SK-N-SH (cell line): ENCODE results near the gene ADD3. TPM values are rescaled to one million over a fixed set of nuclear protein-coding genes. Genes with fewer than 3 reads are reported as not detected.

Source experiments
- CTCF ChIA-PET: fragments of 300-600, 350-600 bp; formaldehyde crosslinking; extraction: SDS; loops from one replicate; lab custom pipeline; 2021; lab: Yijun Ruan, JAX
- POLR2A ChIA-PET: fragments of 350-600 bp; sonication (Branson Sonifier 250); formaldehyde crosslinking; extraction: SDS; loops from one replicate; lab custom pipeline; 2020; ENCODE audit warnings: antibody characterized with exemption, inconsistent platforms; lab: Yijun Ruan, JAX
- DNase-seq: peaks from one replicate; pipeline ENCODE4 v3.0.0; 2012
- H2AFZ ChIP-seq: fragments of 200-600 bp; sonication (generic); 2 replicates; pipeline ENCODE4 v1.8.1; 2016; ENCODE audit warnings: antibody characterized with exemption, mild to moderate bottlenecking, low read depth
- H3F3A ChIP-seq: fragments of 200-600 bp; sonication (generic); replicated peaks from 2 replicates; pipeline ENCODE3; 2016; ENCODE audit warnings: antibody characterized with exemption, mild to moderate bottlenecking; ENCODE audit not compliant: insufficient read depth
- H3K27ac ChIP-seq, 2 experiments: fragments of 200-500 bp in 1 of 2; fragments of 200-600 bp in 1 of 2; sonication (Bioruptor generic) in 1 of 2; sonication (generic), shearing (Covaris generic) in 1 of 2; 2 replicates each; pipeline versions ENCODE4 v1.5.1 to v1.6.1; 2014 to 2016; ENCODE audit warnings: low read depth in 2 of 2, inconsistent platforms in 1 of 2, low read length in 1 of 2, mild to moderate bottlenecking in 1 of 2, mixed read lengths in 1 of 2
- H3K27me3 ChIP-seq: fragments of 200-600 bp; sonication (generic), shearing (Covaris generic); 2 replicates; pipeline ENCODE4 v1.6.1; 2016; ENCODE audit warnings: mixed run types; ENCODE audit not compliant: insufficient read depth
- H3K36me3 ChIP-seq, 2 experiments: fragments of 200-500 bp in 1 of 2; fragments of 200-600 bp in 1 of 2; sonication (Bioruptor generic) in 1 of 2; sonication (generic) in 1 of 2; replicated peaks in 1 of 2; 2 replicates each; pipeline versions ENCODE3 to v1.5.1; 2014 to 2016; ENCODE audit warnings: low read length in 1 of 2, mild to moderate bottlenecking in 1 of 2; ENCODE audit not compliant: insufficient read depth in 2 of 2, control insufficient read depth in 1 of 2
- H3K4me1 ChIP-seq, 2 experiments: fragments of 200-500 bp in 1 of 2; fragments of 200-600 bp in 1 of 2; sonication (Bioruptor generic) in 1 of 2; sonication (generic), shearing (Covaris generic) in 1 of 2; 2 replicates each; pipeline versions ENCODE4 v1.5.1 to v1.6.1; 2014 to 2016; ENCODE audit warnings: low read depth in 1 of 2, low read length in 1 of 2, mixed run types in 1 of 2; ENCODE audit not compliant: insufficient read depth in 2 of 2, control insufficient read depth in 1 of 2
- H3K4me2 ChIP-seq: fragments of 200-600 bp; sonication (generic), shearing (Covaris generic); 2 replicates; pipeline ENCODE4 v1.6.1; 2017; ENCODE audit warnings: mixed run types
- H3K4me3 ChIP-seq, 2 experiments: fragments of 200-500 bp in 1 of 2; fragments of 200-600 bp in 1 of 2; sonication (Bioruptor generic) in 1 of 2; sonication (generic), shearing (Covaris generic) in 1 of 2; 2 replicates each; pipeline versions ENCODE4 v1.5.1 to v1.8.1; 2014 to 2016; ENCODE audit warnings: low read depth in 2 of 2, inconsistent platforms in 1 of 2, low read length in 1 of 2, mild to moderate bottlenecking in 1 of 2, mixed read lengths in 1 of 2, moderate library complexity in 1 of 2
- H3K79me2 ChIP-seq: fragments of 200-600 bp; sonication (generic); 2 replicates; pipeline ENCODE4 v1.8.1; 2017; ENCODE audit warnings: mild to moderate bottlenecking; ENCODE audit not compliant: insufficient read depth
- H3K9ac ChIP-seq: fragments of 200-600 bp; sonication (generic); 2 replicates; pipeline ENCODE4 v1.6.1; 2017; ENCODE audit warnings: mixed run types
- H3K9me2 ChIP-seq: fragments of 200-600 bp; sonication (generic); 2 replicates; pipeline ENCODE4 v1.6.1; 2017; ENCODE audit warnings: mixed run types
- H3K9me3 ChIP-seq: fragments of 200-600 bp; sonication (generic); 2 replicates; pipeline ENCODE4 v1.6.1; 2017; ENCODE audit warnings: mixed run types, mild to moderate bottlenecking, moderate library complexity
- H4K20me1 ChIP-seq: fragments of 200-600 bp; sonication (generic); 2 replicates; pipeline ENCODE4 v1.6.1; 2017; ENCODE audit warnings: mild to moderate bottlenecking, mixed run types; ENCODE audit not compliant: insufficient read depth
- EP300 ChIP-seq, 2 experiments: IDR thresholded peaks; 2 replicates each; pipeline versions ENCODE4 v1.4.0 to v1.6.1; 2012; ENCODE audit warnings: borderline replicate concordance in 1 of 2, low read depth in 1 of 2, low read length in 1 of 2
- FOSL2 ChIP-seq: IDR thresholded peaks from 2 replicates; pipeline ENCODE4 v1.4.0; 2012; ENCODE audit warnings: low read depth, mild to moderate bottlenecking, moderate library complexity, borderline replicate concordance
- FOXJ3 ChIP-seq: sonication (generic); formaldehyde crosslinking; IDR thresholded peaks from 2 replicates; pipeline ENCODE4 v1.5.1; 2020; ENCODE audit warnings: mild to moderate bottlenecking, missing genetic modification reagents
- FOXM1 ChIP-seq: IDR thresholded peaks from 2 replicates; pipeline ENCODE4 v1.4.0; 2012; ENCODE audit warnings: low read depth, mild to moderate bottlenecking
- GABPA ChIP-seq: IDR thresholded peaks from 2 replicates; pipeline ENCODE4 v1.4.0; 2012; ENCODE audit warnings: low read depth, mild to moderate bottlenecking
- IRF3 ChIP-seq: fragments of 150-350 bp; IDR thresholded peaks from 2 replicates; pipeline ENCODE4 v1.6.1; 2016; ENCODE audit warnings: mild to moderate bottlenecking, low read depth, low read length
- JUND ChIP-seq: IDR thresholded peaks from 2 replicates; pipeline ENCODE4 v1.4.0; 2012
- MEF2A ChIP-seq: IDR thresholded peaks from 2 replicates; pipeline ENCODE4 v1.4.0; 2012; ENCODE audit warnings: low read depth, borderline replicate concordance
- MXI1 ChIP-seq: IDR thresholded peaks from 2 replicates; pipeline ENCODE4 v1.6.1; 2012; ENCODE audit warnings: mild to moderate bottlenecking, low read depth, low read length, improper control_type of control experiment
- NRF1 ChIP-seq: IDR thresholded peaks from 2 replicates; pipeline ENCODE4 v1.6.1; 2012; ENCODE audit warnings: low read depth, mild to moderate bottlenecking, low read length
- POLR2AphosphoS5 ChIP-seq: IDR thresholded peaks from 2 replicates; pipeline ENCODE4 v1.6.1; 2012; ENCODE audit warnings: low read depth, low read length
- REST ChIP-seq: IDR thresholded peaks from 2 replicates; pipeline ENCODE4 v1.6.1; 2012; ENCODE audit warnings: mild to moderate bottlenecking, low read depth, low read length, moderate library complexity
- RFX5 ChIP-seq: IDR thresholded peaks from 2 replicates; pipeline ENCODE4 v1.6.1; 2012; ENCODE audit warnings: mild to moderate bottlenecking, improper control_type of control experiment, low read length
- SIN3A ChIP-seq: IDR thresholded peaks from 2 replicates; pipeline ENCODE4 v1.6.1; 2012; ENCODE audit warnings: low read depth, mild to moderate bottlenecking, low read length, moderate library complexity, borderline replicate concordance
- TEAD4 ChIP-seq: IDR thresholded peaks from 2 replicates; pipeline ENCODE4 v1.4.0; 2012; ENCODE audit warnings: mild to moderate bottlenecking, borderline replicate concordance; ENCODE audit not compliant: insufficient read depth
- USF1 ChIP-seq: IDR thresholded peaks from 2 replicates; pipeline ENCODE4 v1.4.0; 2012; ENCODE audit warnings: low read depth, borderline replicate concordance
- WGBS: methylation state at CpG from one replicate; pipeline ENCODE4 v1.1.6; 2017; ENCODE audit warnings: low lambda C conversion rate; 5-methylcytosine and 5-hydroxymethylcytosine counted together
- polyA plus RNA-seq, 3 experiments: library from polyadenylated mRNA; depleted of rRNA; stranded (reverse); fragments of >200 nt; gene quantifications; 2 replicates each; pipeline ENCODE4 v1.2.3, GENCODE V29; 2012
- TF ChIP-seq, protein P1 (sequence below): IDR thresholded peaks from 2 replicates; pipeline ENCODE4; 2012
- TF ChIP-seq, protein P2 (sequence below): fragments of 150-350 bp; IDR thresholded peaks from 2 replicates; pipeline ENCODE4 v1.6.1; 2017; ENCODE audit warnings: antibody characterized with exemption, low read length, low read depth, borderline replicate concordance
- TF ChIP-seq, protein P3 (sequence below): IDR thresholded peaks from 2 replicates; pipeline ENCODE4 v1.4.0; 2012; ENCODE audit warnings: low read depth

Gene ADD3
- polyA plus RNA-seq, 1 of the 3 experiments (the other 2 are of a cell fraction): 27.6 TPM

DNA sequence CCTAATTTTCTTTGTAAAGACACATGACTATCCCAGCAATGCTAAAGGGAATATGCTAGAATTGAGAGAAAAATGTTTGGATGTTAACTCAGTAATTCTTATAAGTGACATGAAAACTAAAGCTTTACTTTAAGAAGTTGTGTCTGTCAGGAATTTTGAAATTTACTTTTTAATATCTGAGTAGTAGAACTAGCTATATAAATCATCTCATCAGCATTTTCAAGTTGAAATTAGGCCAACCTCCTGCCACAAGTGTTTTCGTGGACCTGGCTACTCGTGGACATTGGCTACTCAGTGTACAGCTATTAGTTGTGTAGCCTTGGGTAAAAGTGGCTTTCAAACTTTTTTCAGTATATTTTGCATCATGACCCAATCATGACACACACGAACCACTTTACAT is 70.5 kb downstream of the ADD3 start:
- no peak overlapping the region for H2AFZ ChIP-seq
- TF ChIP-seq MEF2A (no peak), RFX5 (no peak), EP300 (IDR thresholded peaks at IDR 0.05; ENCODE audit: borderline replicate concordance in 1 of 2, low read depth in 1 of 2, low read length in 1 of 2) (no peak), FOSL2 (no peak), POLR2AphosphoS5 (no peak)
- H3F3A ChIP-seq: peaks cover 38% of the 10 kb centered on the region
- H3K4me3 ChIP-seq: no peak overlapping the region
- no peak overlapping the region for H3K27ac ChIP-seq
- peaks cover 30 to 87% of the 10 kb centered on the region in 2 experiments for H3K4me1 ChIP-seq
- H3K4me2 ChIP-seq: no peak overlapping the region
- ChIA-PET CTCF (interaction anchor here (0.7 to 2.1 kb wide), 3 partner anchors 32 to 194 kb away, joined by 3 to 6 read pairs (median 4); no protein-coding TSS in a partner anchor), POLR2A (no interaction called here)
- no peak overlapping the region for H3K9ac ChIP-seq
- H3K36me3 ChIP-seq: no peaks in the 10 kb centered on the region
- WGBS: 78% methylated on average over 3 of the region's 3 CpGs
- peaks cover 29% of the 10 kb centered on the region for H3K79me2 ChIP-seq
- H3K9me3 ChIP-seq: no peaks in the 10 kb centered on the region
- no peaks in the 10 kb centered on the region for H3K9me2 ChIP-seq
- peaks cover 5% of the 10 kb centered on the region; the same call in 1 of the 2 replicates for H4K20me1 ChIP-seq
- no peak for DNase-seq
- no peaks in the 10 kb centered on the region for H3K27me3 ChIP-seq

- no peak overlapping the region for H3K9ac ChIP-seq
- H3K9me3 ChIP-seq: no peaks in the 10 kb centered on the region
- CTCF ChIA-PET: interaction anchor here (0.6 kb wide), 1 partner anchor 74 kb away, joined by 3 read pairs; the partner anchor contains the start of gene ADD3
- no peaks in the 10 kb centered on the region for H3K36me3 ChIP-seq
- H3K4me2 ChIP-seq: 0 out of 2 replicates have a peak overlapping the region, but pooled peaks have one; percentile 25
- peak overlapping the region in 1 of 2 experiments; percentile 53; a peak in 2 of 4 replicates for H3K27ac ChIP-seq
- no peaks in the 10 kb centered on the region for H3K27me3 ChIP-seq
- H3K9me2 ChIP-seq: no peaks in the 10 kb centered on the region
- no peaks in the 10 kb centered on the region for H4K20me1 ChIP-seq
- peaks cover 9 to 68% of the 10 kb centered on the region in 2 experiments; a peak in 3 of 4 replicates for H3K4me1 ChIP-seq
- peaks cover 30% of the 10 kb centered on the region for H3F3A ChIP-seq
- no peak for DNase-seq
- no peak overlapping the region for H2AFZ ChIP-seq
- H3K79me2 ChIP-seq: peaks cover 24% of the 10 kb centered on the region
- 28% methylated on average over 3 of the region's 3 CpGs for WGBS
- POLR2A ChIA-PET: no interaction called here
- no peak overlapping the region for H3K4me3 ChIP-seq
- TF ChIP-seq, protein P1, sequence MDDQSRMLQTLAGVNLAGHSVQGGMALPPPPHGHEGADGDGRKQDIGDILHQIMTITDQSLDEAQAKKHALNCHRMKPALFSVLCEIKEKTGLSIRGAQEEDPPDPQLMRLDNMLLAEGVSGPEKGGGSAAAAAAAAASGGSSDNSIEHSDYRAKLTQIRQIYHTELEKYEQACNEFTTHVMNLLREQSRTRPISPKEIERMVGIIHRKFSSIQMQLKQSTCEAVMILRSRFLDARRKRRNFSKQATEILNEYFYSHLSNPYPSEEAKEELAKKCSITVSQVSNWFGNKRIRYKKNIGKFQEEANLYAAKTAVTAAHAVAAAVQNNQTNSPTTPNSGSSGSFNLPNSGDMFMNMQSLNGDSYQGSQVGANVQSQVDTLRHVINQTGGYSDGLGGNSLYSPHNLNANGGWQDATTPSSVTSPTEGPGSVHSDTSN: peak; percentile 50; the same call in 1 of the 2 replicates
- TF ChIP-seq MXI1 (no peak), RFX5 (no peak), MEF2A (no peak), JUND (peak; percentile 50), GABPA (no peak), IRF3 (no peak), FOXJ3 (CRISPR knock-in tag) (no peak), TEAD4 (0 out of 2 replicates have a peak, but pooled peaks have one; percentile 21), SIN3A (no peak), FOXM1 (no peak), REST (no peak), NRF1 (no peak), USF1 (no peak), FOSL2 (peak; percentile 37; the same call in 1 of the 2 replicates)
- TF ChIP-seq, protein P2, sequence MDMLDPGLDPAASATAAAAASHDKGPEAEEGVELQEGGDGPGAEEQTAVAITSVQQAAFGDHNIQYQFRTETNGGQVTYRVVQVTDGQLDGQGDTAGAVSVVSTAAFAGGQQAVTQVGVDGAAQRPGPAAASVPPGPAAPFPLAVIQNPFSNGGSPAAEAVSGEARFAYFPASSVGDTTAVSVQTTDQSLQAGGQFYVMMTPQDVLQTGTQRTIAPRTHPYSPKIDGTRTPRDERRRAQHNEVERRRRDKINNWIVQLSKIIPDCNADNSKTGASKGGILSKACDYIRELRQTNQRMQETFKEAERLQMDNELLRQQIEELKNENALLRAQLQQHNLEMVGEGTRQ: no peak
- TF ChIP-seq, protein P3, sequence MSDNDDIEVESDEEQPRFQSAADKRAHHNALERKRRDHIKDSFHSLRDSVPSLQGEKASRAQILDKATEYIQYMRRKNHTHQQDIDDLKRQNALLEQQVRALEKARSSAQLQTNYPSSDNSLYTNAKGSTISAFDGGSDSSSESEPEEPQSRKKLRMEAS: no peak
Observed at GRCh38 chr10:110081911-110082310, 74.1 kb downstream of the ADD3 start.
